Measurements from ENCODE around the gene KCNK2. TPM values are rescaled to one million over a fixed set of nuclear protein-coding genes. Genes with fewer than 3 reads are reported as not detected.

The KCNK2 gene
- total and polyA plus RNA-seq, 2 of the 4 experiments (the other 2 are of a cell fraction) = 45.9 to 86.9 TPM

DNA sequence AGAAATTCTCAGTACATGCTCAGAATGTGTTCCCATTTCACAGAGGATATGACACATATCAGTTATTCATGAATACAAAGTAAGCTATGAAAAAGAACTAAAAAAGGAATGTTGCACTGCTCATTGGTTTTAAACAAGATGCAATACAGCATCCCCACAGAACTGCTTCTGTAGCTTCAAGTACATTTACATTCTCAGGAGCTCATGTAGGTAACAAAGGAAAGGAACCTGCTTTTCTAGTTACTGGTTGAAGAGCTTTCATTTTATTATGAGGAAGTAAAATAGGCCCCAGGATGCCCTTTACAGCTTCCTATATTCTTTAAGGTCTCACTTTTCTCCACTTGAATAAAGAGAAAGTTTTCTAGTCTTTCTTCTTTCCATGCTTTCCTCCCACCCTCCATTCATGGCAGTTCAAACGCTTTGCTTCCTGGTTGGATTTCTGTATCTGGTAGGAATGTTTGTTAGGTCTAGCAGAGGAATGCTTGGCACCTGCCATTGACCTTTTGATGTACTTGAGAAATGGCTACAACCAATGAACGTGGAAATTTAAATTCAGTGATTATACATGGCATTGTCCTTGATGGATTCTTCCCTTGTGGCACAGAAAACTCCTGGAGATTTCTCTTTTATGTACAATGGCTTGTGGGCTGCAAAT is 27.1 kb upstream of the KCNK2 start:
- H2AK9ac ChIP-seq (replicated peaks; ENCODE audit: low read depth, low read length, poor library complexity) = no peak overlapping the region
- no peaks in the 10 kb centered on the region for H3K36me3 ChIP-seq (ENCODE audit: control insufficient read depth, insufficient read depth, low read length)
- intact Hi-C loops (cut with micrococcal nuclease) = no loop called here
- no peak overlapping the region for H3K9ac ChIP-seq (ENCODE audit: low read depth, low read length)
- in situ Hi-C loops (cut with MboI; ENCODE audit: low sequenced_read_pairs) = no loop called here
- TF ChIP-seq CHD1 (IDR thresholded peaks at IDR 0.05; ENCODE audit: low read depth, low read length) = no peak
- TF ChIP-seq BHLHE40 (IDR thresholded peaks at IDR 0.05; ENCODE audit: low read depth, low read length) = no peak
- TF ChIP-seq, protein P1, sequence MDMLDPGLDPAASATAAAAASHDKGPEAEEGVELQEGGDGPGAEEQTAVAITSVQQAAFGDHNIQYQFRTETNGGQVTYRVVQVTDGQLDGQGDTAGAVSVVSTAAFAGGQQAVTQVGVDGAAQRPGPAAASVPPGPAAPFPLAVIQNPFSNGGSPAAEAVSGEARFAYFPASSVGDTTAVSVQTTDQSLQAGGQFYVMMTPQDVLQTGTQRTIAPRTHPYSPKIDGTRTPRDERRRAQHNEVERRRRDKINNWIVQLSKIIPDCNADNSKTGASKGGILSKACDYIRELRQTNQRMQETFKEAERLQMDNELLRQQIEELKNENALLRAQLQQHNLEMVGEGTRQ (IDR thresholded peaks at IDR 0.05; ENCODE audit: low read depth, low read length) = no peak
- TF ChIP-seq MAFK (IDR thresholded peaks at IDR 0.05; ENCODE audit: low read depth, low read length) = no peak
- no peak overlapping the region for H3K4me2 ChIP-seq (ENCODE audit: low read depth, low read length)
- BruUV-seq (replicated peaks) = no TSS peak
- no peaks in the 10 kb centered on the region for H3K79me1 ChIP-seq (ENCODE audit: low read depth in 1 of 2, low read length in 2 of 2)
- no peak overlapping the region for H3K4me3 ChIP-seq (ENCODE audit: insufficient read depth, low read depth, low read length)
- peak; percentile 16 for DNase-seq
- ChIA-PET POLR2A (ENCODE audit: unreplicated experiment) (no interaction called here), CTCF (no interaction called here)
- peak overlapping the region; percentile 42; the same call in 1 of the 2 replicates for H3K4ac ChIP-seq (ENCODE audit: low read depth, low read length)
- peak overlapping the region; percentile 29; the same call in 1 of the 2 replicates for H3K14ac ChIP-seq (replicated peaks; ENCODE audit: low read depth, low read length)
- H2BK5ac ChIP-seq (ENCODE audit: low read depth, low read length, poor library complexity, severe bottlenecking) = no peak overlapping the region
- no peak overlapping the region for H2BK15ac ChIP-seq (ENCODE audit: low read depth, low read length)
- no peak overlapping the region for H4K5ac ChIP-seq (ENCODE audit: low read depth, low read length)
- no peak overlapping the region; the same call in 1 of the 2 replicates for H3K18ac ChIP-seq (ENCODE audit: low read depth, low read length)
- no peak overlapping the region for H2AK5ac ChIP-seq (ENCODE audit: low read depth, low read length)
- H3K23ac ChIP-seq (ENCODE audit: low read depth, low read length) = no peak overlapping the region
- H2AFZ ChIP-seq (replicated peaks; ENCODE audit: low read length, poor library complexity) = no peak overlapping the region
- no peak overlapping the region for H3K27ac ChIP-seq (ENCODE audit: insufficient read depth, low read length)
- peak overlapping the region; percentile 32; the same call in 1 of the 2 replicates for H2BK20ac ChIP-seq (ENCODE audit: low read depth, low read length)
- peak overlapping the region in 1 of 2 experiments; percentile 73; a peak in 3 of 4 replicates for H4K8ac ChIP-seq (ENCODE audit: low read depth in 2 of 2, low read length in 2 of 2)
- H3K27me3 ChIP-seq (ENCODE audit: control insufficient read depth, insufficient read depth, low read length) = no peaks in the 10 kb centered on the region
- peaks cover 4% of the 10 kb centered on the region; the same call in 1 of the 2 replicates for H3K4me1 ChIP-seq (ENCODE audit: control insufficient read depth, insufficient read depth, low read length)
- no peak overlapping the region for H4K91ac ChIP-seq (ENCODE audit: insufficient read depth, low read depth, low read length)
- H3K9me1 ChIP-seq (ENCODE audit: insufficient read depth, low read length) = no peaks in the 10 kb centered on the region
- H2BK120ac ChIP-seq (ENCODE audit: low read depth, low read length) = 0 out of 2 replicates have a peak overlapping the region, but pooled peaks have one; percentile 31
- ATAC-seq (ENCODE audit: low read depth) = no peak
- dilution Hi-C loops (cut with HindIII; ENCODE audit: low sequenced_read_pairs, unreplicated experiment) = no loop called here
- no peaks in the 10 kb centered on the region for H4K20me1 ChIP-seq (ENCODE audit: insufficient read depth, low read length)
- no peaks in the 10 kb centered on the region for H3K9me3 ChIP-seq (ENCODE audit: control insufficient read depth, insufficient read depth, low read length)
- WGBS, 2 experiments (ENCODE audit: extremely low coverage in 2 of 2, insufficient read length in 1 of 2) = no CpG with 5 or more reads among the region's 2 CpGs
- no peak overlapping the region for H3K56ac ChIP-seq (ENCODE audit: extremely low read depth, insufficient read depth, low read length)
